Fibroblast of lung (primary cell): ENCODE results near the gene RNF128. TPM values are rescaled to one million over a fixed set of nuclear protein-coding genes. Genes with fewer than 3 reads are reported as not detected.

Experiments
- DNase-seq, 2 donors: peaks; one replicate each; pipeline versions ENCODE4 v3.0.0 to v3.0.0-alpha.2; 2010; ENCODE audit warnings: low read depth in 2 of 2
- H2AFZ ChIP-seq: 2 replicates; pipeline ENCODE4 v1.5.1; 2012; ENCODE audit warnings: low read length, control low read depth, inconsistent platforms
- H3K27ac ChIP-seq: 2 replicates; pipeline ENCODE4 v1.5.1; 2011; ENCODE audit warnings: low read length, control low read depth; ENCODE audit not compliant: insufficient read depth
- H3K27me3 ChIP-seq: 2 replicates; pipeline ENCODE4 v1.5.1; 2011; ENCODE audit warnings: mild to moderate bottlenecking, low read length; ENCODE audit not compliant: control insufficient read depth, insufficient read depth
- H3K36me3 ChIP-seq: 2 replicates; pipeline ENCODE4 v1.5.1; 2011; ENCODE audit warnings: low read length; ENCODE audit not compliant: control insufficient read depth, insufficient read depth
- H3K4me1 ChIP-seq: 2 replicates; pipeline ENCODE4 v1.5.1; 2011; ENCODE audit warnings: low read length; ENCODE audit not compliant: control insufficient read depth, insufficient read depth; ENCODE audit errors: extremely low read depth
- H3K4me2 ChIP-seq: 2 replicates; pipeline ENCODE4 v1.5.1; 2011; ENCODE audit warnings: low read length, control low read depth; ENCODE audit not compliant: insufficient read depth; ENCODE audit errors: extremely low read depth
- H3K4me3 ChIP-seq, 4 experiments: fragments of 200-600 bp in 1 of 4; sonication (generic) in 1 of 4; replicated peaks in 1 of 4; 2 replicates each; pipeline ENCODE4 v1.5.1; 2011 to 2016; ENCODE audit warnings: low read length in 4 of 4, low read depth in 3 of 4, mild to moderate bottlenecking in 3 of 4, control low read depth in 2 of 4, inconsistent platforms in 1 of 4, mixed read lengths in 1 of 4; ENCODE audit not compliant: insufficient read depth in 1 of 4; ENCODE audit errors: control extremely low read depth in 1 of 4
- H3K79me2 ChIP-seq: 2 replicates; pipeline ENCODE4 v1.5.1; 2012; ENCODE audit warnings: mild to moderate bottlenecking, low read length, inconsistent platforms; ENCODE audit not compliant: control insufficient read depth, insufficient read depth
- H3K9ac ChIP-seq: 2 replicates; pipeline ENCODE4 v1.5.1; 2011; ENCODE audit warnings: mild to moderate bottlenecking, low read length, control low read depth; ENCODE audit not compliant: insufficient read depth
- H3K9me3 ChIP-seq: 2 replicates; pipeline ENCODE4 v1.5.1; 2012; ENCODE audit warnings: low read depth, low read length; ENCODE audit not compliant: control insufficient read depth, insufficient read depth
- H4K20me1 ChIP-seq: 2 replicates; pipeline ENCODE4 v1.5.1; 2011; ENCODE audit warnings: low read length; ENCODE audit not compliant: control insufficient read depth, insufficient read depth; ENCODE audit errors: extremely low read depth
- CTCF ChIP-seq, 2 donors: IDR thresholded peaks in 1 of 2; conservative IDR thresholded peaks in 1 of 2; 1 replicate in 1 of 2; 2 replicates in 1 of 2; pipeline ENCODE4 v1.5.1; 2011 to 2012; ENCODE audit warnings: low read length in 2 of 2, control low read depth in 1 of 2, inconsistent platforms in 1 of 2, low read depth in 1 of 2, mild to moderate bottlenecking in 1 of 2
- EZH2 ChIP-seq: IDR thresholded peaks from 2 replicates; pipeline ENCODE4 v1.5.1; 2012; ENCODE audit warnings: low read length, control low read depth, mild to moderate bottlenecking; ENCODE audit errors: missing control alignments
- polyA plus RNA-seq, 2 donors: library from polyadenylated mRNA; depleted of rRNA in 1 of 2; stranded (reverse) in 1 of 2; unstranded in 1 of 2; fragments of >200 nt; gene quantifications; 2 replicates each; pipeline ENCODE4 v1.2.1, GENCODE V29; 2011 to 2012; ENCODE audit warnings: missing spikeins in 1 of 2
- total RNA-seq: library from RNA; depleted of rRNA; stranded (reverse); fragments of >200 nt; gene quantifications from 2 replicates; pipeline ENCODE4 v1.2.1, GENCODE V29; 2014

RNF128 gene
- total and polyA plus RNA-seq, 2 donors (not counting 1 experiment from before 2014, with no cell fraction given) = 0.74 to 8.1 TPM

GRCh38 chrX:106791495-106791894 lies 65.0 kb downstream of the RNF128 start:
- H3K36me3 ChIP-seq = no peaks in the 10 kb centered on the region
- no peaks in the 10 kb centered on the region for H3K79me2 ChIP-seq
- H3K4me1 ChIP-seq = no peaks in the 10 kb centered on the region
- no peak overlapping the region for H2AFZ ChIP-seq
- H3K9ac ChIP-seq = no peak overlapping the region
- H3K4me2 ChIP-seq = no peak overlapping the region
- no peak overlapping the region for H3K27ac ChIP-seq
- no peaks in the 10 kb centered on the region for H3K27me3 ChIP-seq
- H4K20me1 ChIP-seq = no peaks in the 10 kb centered on the region
- no peak overlapping the region for H3K4me3 ChIP-seq
- no peak for TF ChIP-seq EZH2
- peak in 1 of 2 donors; percentile 28 for TF ChIP-seq CTCF (conservative IDR thresholded peaks at IDR 0.05 in 1 of 2, IDR thresholded peaks at IDR 0.05 in 1 of 2; ENCODE audit: low read depth in 1 of 2, low read length in 2 of 2)
- no peaks in the 10 kb centered on the region for H3K9me3 ChIP-seq
- peak; percentile 13 to 35 for DNase-seq

GRCh38 chrX:106802063-106802387 lies 75.5 kb downstream of the RNF128 start:
- no peaks in the 10 kb centered on the region for H3K79me2 ChIP-seq
- TF ChIP-seq CTCF (conservative IDR thresholded peaks at IDR 0.05 in 1 of 2, IDR thresholded peaks at IDR 0.05 in 1 of 2; ENCODE audit: low read depth in 1 of 2, low read length in 2 of 2) = no peak
- TF ChIP-seq EZH2 = no peak
- peak overlapping the region; percentile 47 to 91 (median 73) for H3K4me3 ChIP-seq
- H3K4me1 ChIP-seq = no peaks in the 10 kb centered on the region
- no peaks in the 10 kb centered on the region for H3K9me3 ChIP-seq
- H3K27me3 ChIP-seq = no peaks in the 10 kb centered on the region
- H3K4me2 ChIP-seq = peak overlapping the region; percentile 32
- DNase-seq = peak in 1 of 2 donors; percentile 36
- no peaks in the 10 kb centered on the region for H3K36me3 ChIP-seq
- peak overlapping the region; percentile 66 for H2AFZ ChIP-seq
- H4K20me1 ChIP-seq = no peaks in the 10 kb centered on the region
- H3K27ac ChIP-seq = peak overlapping the region; percentile 14
- peak overlapping the region; percentile 30 for H3K9ac ChIP-seq

- Histone ChIP-seq H4K20me1 (no peaks in the 10 kb centered on the region), H3K27ac (peak within 1 kb of the TSS; percentile 79), H3K9ac (peak within 1 kb of the TSS; percentile 71), H3K4me1 (no peaks in the 10 kb centered on the region), H3K9me3 (no peaks in the 10 kb centered on the region), H3K27me3 (no peaks in the 10 kb centered on the region), H3K4me3 (peak within 1 kb of the TSS; percentile 82 to 91 (median 86)), H3K79me2 (no peaks in the 10 kb centered on the region), H2AFZ (peak within 1 kb of the TSS; percentile 91), H3K36me3 (no peaks in the 10 kb centered on the region), H3K4me2 (peak within 1 kb of the TSS; percentile 78)
- DNase-seq = peak; percentile 92
- TF ChIP-seq EZH2 = no peak
- TF ChIP-seq CTCF (conservative IDR thresholded peaks at IDR 0.05 in 1 of 2, IDR thresholded peaks at IDR 0.05 in 1 of 2; ENCODE audit: low read depth in 1 of 2, low read length in 2 of 2) = no peak
These were observed 76.1 kb downstream of the RNF128 start, which contains the start of gene TBC1D8B for GRCh38 chrX:106802388-106803275. TBC1D8B (plus strand) TSS chrX:106802673; CDS start chrX:106802854, 181 bp downstream.
